ENCODE data around the gene TRAPPC10. TPM values are rescaled to one million over a fixed set of nuclear protein-coding genes. Genes with fewer than 3 reads are reported as not detected.

Gene TRAPPC10
- total and polyA plus RNA-seq, 2 donors (not counting 1 experiment from before 2014, with no cell fraction given): 15.4 to 22.0 TPM

- H4K20me1 ChIP-seq (ENCODE audit: control insufficient read depth, extremely low read depth, insufficient read depth, low read length): no peaks in the 10 kb centered on the region
- peak overlapping the region; percentile 56 for H3K27ac ChIP-seq (ENCODE audit: insufficient read depth, low read length)
- DNase-seq (ENCODE audit: low read depth in 2 of 2): no peak
- no peak overlapping the region for H3K9ac ChIP-seq (ENCODE audit: insufficient read depth, low read length)
- no peaks in the 10 kb centered on the region for H3K79me2 ChIP-seq (ENCODE audit: control insufficient read depth, insufficient read depth, low read length)
- H3K9me3 ChIP-seq (ENCODE audit: control insufficient read depth, insufficient read depth, low read depth, low read length): no peaks in the 10 kb centered on the region
- no peak overlapping the region for H3K4me3 ChIP-seq (replicated peaks in 1 of 4; ENCODE audit: control extremely low read depth in 1 of 4, insufficient read depth in 1 of 4, low read depth in 3 of 4, low read length in 4 of 4)
- peak overlapping the region; percentile 1 for H3K4me2 ChIP-seq (ENCODE audit: extremely low read depth, insufficient read depth, low read length)
- no peak overlapping the region for H2AFZ ChIP-seq (ENCODE audit: low read length)
- H3K27me3 ChIP-seq (ENCODE audit: control insufficient read depth, insufficient read depth, low read length): no peaks in the 10 kb centered on the region
- H3K36me3 ChIP-seq (ENCODE audit: control insufficient read depth, insufficient read depth, low read length): peaks cover 27% of the 10 kb centered on the region
- TF ChIP-seq CTCF (conservative IDR thresholded peaks at IDR 0.05 in 1 of 2, IDR thresholded peaks at IDR 0.05 in 1 of 2; ENCODE audit: low read depth in 1 of 2, low read length in 2 of 2) (no peak), EZH2 (IDR thresholded peaks at IDR 0.05; ENCODE audit: low read length, missing control alignments) (no peak)
- H3K4me1 ChIP-seq (ENCODE audit: control insufficient read depth, extremely low read depth, insufficient read depth, low read length): peaks cover 3% of the 10 kb centered on the region
Observed at GRCh38 chr21:44083631-44084291, 71.7 kb downstream of the TRAPPC10 start.

GRCh38 chr21:44084496-44085241 lies 72.6 kb downstream of the TRAPPC10 start:
- Histone ChIP-seq H3K79me2 (ENCODE audit: control insufficient read depth, insufficient read depth, low read length) (no peaks in the 10 kb centered on the region), H2AFZ (ENCODE audit: low read length) (no peak overlapping the region), H3K27me3 (ENCODE audit: control insufficient read depth, insufficient read depth, low read length) (no peaks in the 10 kb centered on the region), H3K4me2 (ENCODE audit: extremely low read depth, insufficient read depth, low read length) (no peak overlapping the region), H3K9ac (ENCODE audit: insufficient read depth, low read length) (no peak overlapping the region), H3K4me1 (ENCODE audit: control insufficient read depth, extremely low read depth, insufficient read depth, low read length) (peaks cover 3% of the 10 kb centered on the region), H4K20me1 (ENCODE audit: control insufficient read depth, extremely low read depth, insufficient read depth, low read length) (no peaks in the 10 kb centered on the region), H3K9me3 (ENCODE audit: control insufficient read depth, insufficient read depth, low read depth, low read length) (no peaks in the 10 kb centered on the region), H3K4me3 (replicated peaks in 1 of 4; ENCODE audit: control extremely low read depth in 1 of 4, insufficient read depth in 1 of 4, low read depth in 3 of 4, low read length in 4 of 4) (no peak overlapping the region), H3K27ac (ENCODE audit: insufficient read depth, low read length) (no peak overlapping the region), H3K36me3 (ENCODE audit: control insufficient read depth, insufficient read depth, low read length) (peaks cover 29% of the 10 kb centered on the region)
- DNase-seq (ENCODE audit: low read depth in 2 of 2): no peak
- TF ChIP-seq CTCF (conservative IDR thresholded peaks at IDR 0.05 in 1 of 2, IDR thresholded peaks at IDR 0.05 in 1 of 2; ENCODE audit: low read depth in 1 of 2, low read length in 2 of 2): no peak
- no peak for TF ChIP-seq EZH2 (IDR thresholded peaks at IDR 0.05; ENCODE audit: low read length, missing control alignments)

GRCh38 chr21:44085491-44086321 lies 73.6 kb downstream of the TRAPPC10 start:
- Histone ChIP-seq H3K9me3 (ENCODE audit: control insufficient read depth, insufficient read depth, low read depth, low read length) (no peaks in the 10 kb centered on the region), H3K79me2 (ENCODE audit: control insufficient read depth, insufficient read depth, low read length) (no peaks in the 10 kb centered on the region), H3K4me3 (replicated peaks in 1 of 4; ENCODE audit: control extremely low read depth in 1 of 4, insufficient read depth in 1 of 4, low read depth in 3 of 4, low read length in 4 of 4) (no peak overlapping the region), H3K36me3 (ENCODE audit: control insufficient read depth, insufficient read depth, low read length) (peaks cover 27% of the 10 kb centered on the region), H3K4me2 (ENCODE audit: extremely low read depth, insufficient read depth, low read length) (no peak overlapping the region), H3K4me1 (ENCODE audit: control insufficient read depth, extremely low read depth, insufficient read depth, low read length) (peaks cover 3% of the 10 kb centered on the region), H4K20me1 (ENCODE audit: control insufficient read depth, extremely low read depth, insufficient read depth, low read length) (no peaks in the 10 kb centered on the region), H3K27ac (ENCODE audit: insufficient read depth, low read length) (no peak overlapping the region), H2AFZ (ENCODE audit: low read length) (no peak overlapping the region), H3K27me3 (ENCODE audit: control insufficient read depth, insufficient read depth, low read length) (no peaks in the 10 kb centered on the region), H3K9ac (ENCODE audit: insufficient read depth, low read length) (no peak overlapping the region)
- TF ChIP-seq EZH2 (IDR thresholded peaks at IDR 0.05; ENCODE audit: low read length, missing control alignments) (no peak), CTCF (conservative IDR thresholded peaks at IDR 0.05 in 1 of 2, IDR thresholded peaks at IDR 0.05 in 1 of 2; ENCODE audit: low read depth in 1 of 2, low read length in 2 of 2) (no peak)
- DNase-seq (ENCODE audit: low read depth in 2 of 2): no peak

Measured in fibroblast of lung (primary cell).